PC-9 (cell line): Measurements from ENCODE around the gene ATG10. TPM values are rescaled to one million over a fixed set of nuclear protein-coding genes. Genes with fewer than 3 reads are reported as not detected.

Experiments used
- BruUV-seq: library from RNA; stranded (reverse); fragments of 400-500 nt; replicated peaks from 2 replicates; lab custom pipeline; 2021; lab: Mats Ljungman, UMichigan
- CTCF ChIA-PET: fragments of 300-600 bp; sonication (Branson Sonifier 250); formaldehyde crosslinking; loops from one replicate; lab custom pipeline; 2022; ENCODE audit warnings: antibody characterized with exemption; lab: Charles Lee
- POLR2A ChIA-PET: fragments of 300-600 bp; sonication (Branson Sonifier 250); formaldehyde crosslinking; loops from one replicate; lab custom pipeline; 2022; ENCODE audit warnings: antibody characterized with exemption; ENCODE audit not compliant: unreplicated experiment; lab: Charles Lee
- DNase-seq, 2 experiments: peaks; one replicate each; pipeline versions ENCODE4 v3.0.0 to v3.0.0-alpha.2; 2015 to 2022; ENCODE audit warnings: mixed read lengths in 1 of 2
- H2AFZ ChIP-seq: fragments of 200-600 bp; sonication (generic); 2 replicates; pipeline ENCODE4 v1.8.1; 2017; ENCODE audit warnings: antibody characterized with exemption
- H3F3A ChIP-seq: fragments of 200-600 bp; sonication (generic); 2 replicates; pipeline ENCODE4 v1.8.1; 2017; ENCODE audit warnings: antibody characterized with exemption, mild to moderate bottlenecking, low read depth; ENCODE audit not compliant: insufficient read depth
- H3K27ac ChIP-seq: fragments of 200-600 bp; sonication (generic); 2 replicates; pipeline ENCODE4 v1.6.1; 2016; ENCODE audit warnings: mixed run types
- H3K27me3 ChIP-seq: fragments of 200-600 bp; sonication (generic); 2 replicates; pipeline ENCODE4 v1.6.1; 2016; ENCODE audit warnings: low read depth, mixed run types; ENCODE audit not compliant: insufficient read depth
- H3K36me3 ChIP-seq: fragments of 200-600 bp; sonication (generic); 2 replicates; pipeline ENCODE4 v1.6.1; 2016; ENCODE audit warnings: low read depth, mixed run types
- H3K4me1 ChIP-seq: fragments of 200-600 bp; sonication (generic); replicated peaks from 2 replicates; pipeline ENCODE4 v1.6.1; 2016; ENCODE audit warnings: mixed run types; ENCODE audit not compliant: insufficient read depth
- H3K4me2 ChIP-seq: fragments of 200-600 bp; sonication (generic); 2 replicates; pipeline ENCODE4 v1.6.1; 2017; ENCODE audit warnings: mixed run types
- H3K4me3 ChIP-seq: fragments of 200-600 bp; sonication (generic); 2 replicates; pipeline ENCODE4 v1.6.1; 2016; ENCODE audit warnings: mixed run types
- H3K79me2 ChIP-seq: fragments of 200-600 bp; sonication (generic); 2 replicates; pipeline ENCODE4 v1.6.1; 2017; ENCODE audit warnings: low read depth, mixed run types
- H3K9me2 ChIP-seq: fragments of 200-600 bp; sonication (generic); 2 replicates; pipeline ENCODE4 v1.8.1; 2017; ENCODE audit warnings: mild to moderate bottlenecking; ENCODE audit not compliant: insufficient read depth
- H3K9me3 ChIP-seq: fragments of 200-600 bp; sonication (generic); 2 replicates; pipeline ENCODE4 v1.8.1; 2016; ENCODE audit warnings: low read depth; ENCODE audit not compliant: insufficient read depth
- H4K20me1 ChIP-seq: fragments of 200-600 bp; sonication (generic); 2 replicates; pipeline ENCODE4 v1.8.1; 2017; ENCODE audit not compliant: insufficient read depth
- EZH2 ChIP-seq: fragments of 200-600 bp; sonication (generic); IDR thresholded peaks from 2 replicates; pipeline ENCODE4 v1.8.0; 2017; ENCODE audit warnings: antibody characterized with exemption, low read depth
- intact Hi-C: fragments of 100-400 bp; cut with micrococcal nuclease; formaldehyde crosslinking; loops from one replicate; pipeline ENCODE4 v1.10.0; 2022; ENCODE audit not compliant: unreplicated experiment
- total RNA-seq: library from RNA; stranded (reverse); gene quantifications from 2 replicates; pipeline ENCODE4 v1.2.3, GENCODE V29; 2021
- TF ChIP-seq, protein P1 (sequence below): fragments of 200-600 bp; sonication (generic); conservative IDR thresholded peaks from 2 replicates; pipeline ENCODE4 v1.6.1; 2017; ENCODE audit warnings: mixed run types, antibody characterized with exemption, mild to moderate bottlenecking, moderate library complexity

ATG10 gene
- total RNA-seq, 1 experiment from 2014 or later: 12.7 TPM

GRCh38 chr5:82222597-82223574 lies 251.1 kb downstream of the ATG10 start:
- intact Hi-C loops: loop anchor here (10.0 kb wide), 1 partner anchor 118 kb away; no protein-coding TSS in a partner anchor
- BruUV-seq: no TSS peak

DNA sequence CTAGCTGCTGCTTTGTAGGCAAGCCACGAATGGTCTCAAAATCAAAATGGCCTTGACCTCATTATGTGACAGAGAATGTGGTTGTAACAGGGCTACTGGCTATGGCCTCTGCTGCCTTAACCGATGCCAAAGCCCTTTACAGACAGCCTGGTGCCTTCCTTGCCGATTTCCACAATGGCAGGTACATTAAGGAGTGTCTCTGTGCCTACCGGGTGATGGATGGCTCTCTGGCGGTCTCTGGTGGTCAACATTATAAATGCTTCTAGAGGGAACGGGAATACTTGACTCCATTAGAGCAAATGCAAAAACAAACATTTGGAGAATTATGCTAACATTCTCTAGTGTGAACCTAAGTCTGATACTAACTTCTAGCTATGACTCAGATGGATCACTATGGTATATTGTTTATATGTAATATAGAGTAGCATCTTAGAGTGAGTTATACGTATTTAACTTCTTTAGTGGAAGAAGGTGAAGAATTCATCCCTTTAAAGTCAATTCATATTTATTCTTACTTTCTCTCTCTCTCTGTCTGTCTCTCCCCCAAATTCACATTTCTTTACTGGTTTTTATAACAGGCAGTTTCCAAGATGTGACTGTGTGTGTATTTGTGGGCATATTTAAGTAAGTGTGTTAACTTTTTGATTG lies 253.8 kb downstream of the ATG10 start:
- TF ChIP-seq, protein P1, sequence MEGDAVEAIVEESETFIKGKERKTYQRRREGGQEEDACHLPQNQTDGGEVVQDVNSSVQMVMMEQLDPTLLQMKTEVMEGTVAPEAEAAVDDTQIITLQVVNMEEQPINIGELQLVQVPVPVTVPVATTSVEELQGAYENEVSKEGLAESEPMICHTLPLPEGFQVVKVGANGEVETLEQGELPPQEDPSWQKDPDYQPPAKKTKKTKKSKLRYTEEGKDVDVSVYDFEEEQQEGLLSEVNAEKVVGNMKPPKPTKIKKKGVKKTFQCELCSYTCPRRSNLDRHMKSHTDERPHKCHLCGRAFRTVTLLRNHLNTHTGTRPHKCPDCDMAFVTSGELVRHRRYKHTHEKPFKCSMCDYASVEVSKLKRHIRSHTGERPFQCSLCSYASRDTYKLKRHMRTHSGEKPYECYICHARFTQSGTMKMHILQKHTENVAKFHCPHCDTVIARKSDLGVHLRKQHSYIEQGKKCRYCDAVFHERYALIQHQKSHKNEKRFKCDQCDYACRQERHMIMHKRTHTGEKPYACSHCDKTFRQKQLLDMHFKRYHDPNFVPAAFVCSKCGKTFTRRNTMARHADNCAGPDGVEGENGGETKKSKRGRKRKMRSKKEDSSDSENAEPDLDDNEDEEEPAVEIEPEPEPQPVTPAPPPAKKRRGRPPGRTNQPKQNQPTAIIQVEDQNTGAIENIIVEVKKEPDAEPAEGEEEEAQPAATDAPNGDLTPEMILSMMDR: peak; percentile 88
- no peak for TF ChIP-seq EZH2
- CTCF ChIA-PET: interaction anchor here (0.7 to 0.9 kb wide), 2 partner anchors 718 to 800 kb away, joined by 3 to 4 read pairs; no protein-coding TSS in a partner anchor
- Histone ChIP-seq H3K79me2 (no peaks in the 10 kb centered on the region), H2AFZ (no peak overlapping the region), H4K20me1 (0 out of 2 replicates have a peak, but pooled peaks cover 3% of the 10 kb centered on the region), H3K9me2 (no peaks in the 10 kb centered on the region), H3K27ac (no peak overlapping the region), H3F3A (no peaks in the 10 kb centered on the region), H3K4me1 (no peaks in the 10 kb centered on the region), H3K9me3 (no peaks in the 10 kb centered on the region), H3K27me3 (no peaks in the 10 kb centered on the region), H3K36me3 (no peaks in the 10 kb centered on the region), H3K4me3 (no peak overlapping the region), H3K4me2 (no peak overlapping the region)
- POLR2A ChIA-PET: no interaction called here
- no TSS peak for BruUV-seq
- peak in 1 of 2 experiments; percentile 49 for DNase-seq
- intact Hi-C loops: loop anchor here (1.0 to 10.0 kb wide), 5 partner anchors 121 to 800 kb away; partner anchors contain the start of gene SSBP2

More at GRCh38 chr5:82222597-82223574, 251.1 kb downstream of the ATG10 start:
- no peaks in the 10 kb centered on the region for H3K79me2 ChIP-seq
- no peaks in the 10 kb centered on the region for H3F3A ChIP-seq
- 0 out of 2 replicates have a peak, but pooled peaks cover 3% of the 10 kb centered on the region for H4K20me1 ChIP-seq
- H2AFZ ChIP-seq: no peak overlapping the region
- DNase-seq: no peak
- no peak overlapping the region for H3K4me3 ChIP-seq
- H3K4me2 ChIP-seq: no peak overlapping the region
- H3K9me3 ChIP-seq: no peaks in the 10 kb centered on the region
- H3K9me2 ChIP-seq: no peaks in the 10 kb centered on the region
- no peaks in the 10 kb centered on the region for H3K4me1 ChIP-seq
- H3K27me3 ChIP-seq: no peaks in the 10 kb centered on the region
- no peak overlapping the region for H3K27ac ChIP-seq
- TF ChIP-seq, protein P1: no peak
- TF ChIP-seq EZH2: no peak
- H3K36me3 ChIP-seq: no peaks in the 10 kb centered on the region
- POLR2A ChIA-PET: no interaction called here
- CTCF ChIA-PET: no interaction called here

DNA sequence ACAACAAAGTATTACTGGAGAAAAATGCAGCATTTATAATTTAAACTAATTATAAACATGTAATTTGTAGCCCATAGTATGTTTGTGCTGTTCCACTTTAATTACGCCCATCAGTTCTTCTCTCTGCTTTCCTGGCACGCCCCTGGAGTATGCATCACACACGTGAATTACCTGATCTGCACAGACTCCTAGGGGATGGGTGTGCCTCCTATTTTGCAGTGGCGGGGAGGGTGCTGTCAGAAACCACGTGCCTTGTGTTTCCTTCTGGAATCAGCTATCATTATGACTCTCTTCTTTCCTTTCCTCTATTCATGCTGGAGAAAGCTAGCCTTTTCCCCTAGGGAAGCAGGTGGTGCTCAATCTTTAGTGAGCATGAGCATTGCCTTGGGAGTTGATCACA lies 263.1 kb downstream of the ATG10 start:
- no peak for DNase-seq
- Histone ChIP-seq H3K9me3 (no peaks in the 10 kb centered on the region), H3F3A (no peaks in the 10 kb centered on the region), H3K4me1 (no peaks in the 10 kb centered on the region), H3K4me3 (no peak overlapping the region), H3K27me3 (no peaks in the 10 kb centered on the region), H3K4me2 (no peak overlapping the region), H3K36me3 (no peaks in the 10 kb centered on the region), H2AFZ (no peak overlapping the region), H3K9me2 (no peaks in the 10 kb centered on the region), H4K20me1 (no peaks in the 10 kb centered on the region), H3K79me2 (no peaks in the 10 kb centered on the region), H3K27ac (no peak overlapping the region)
- intact Hi-C loops: no loop called here
- TF ChIP-seq, protein P1: no peak
- no peak for TF ChIP-seq EZH2
- no TSS peak for BruUV-seq
- CTCF ChIA-PET: no interaction called here
- POLR2A ChIA-PET: interaction anchor here (0.6 kb wide), 1 partner anchor 232 kb away, joined by 3 read pairs; no protein-coding TSS in a partner anchor
